GM19452 (cell line): ENCODE measurements around the gene CHIC2.

Source experiments
- ATAC-seq: cut with Tn5 transposase; IDR thresholded peaks from one replicate; pipeline ENCODE4 v1.9.1; 2021; ENCODE audit not compliant: unreplicated experiment

CHIC2 gene

DNA sequence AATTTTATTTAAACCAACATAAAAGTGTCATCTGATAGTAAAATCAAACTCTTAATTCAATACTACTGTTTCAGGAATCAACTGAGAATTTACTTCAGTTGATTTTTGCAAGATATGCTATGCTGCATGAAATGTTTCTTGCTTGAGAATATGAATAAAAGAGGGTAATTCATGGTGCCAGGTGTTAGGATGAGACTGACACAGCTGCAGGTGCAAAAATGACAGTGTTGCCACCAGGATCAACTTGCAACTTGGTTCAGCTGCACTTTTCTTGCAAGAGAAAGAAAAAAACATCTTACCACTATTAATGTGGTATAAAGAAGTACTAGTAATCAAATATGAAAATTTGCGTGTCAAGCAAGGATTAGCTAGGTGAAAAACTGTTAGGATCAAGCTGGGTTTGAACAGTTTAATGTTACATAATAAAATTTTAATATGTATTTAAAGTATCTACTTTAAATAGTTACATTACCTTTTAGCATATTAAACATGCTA lies 49.7 kb downstream of the CHIC2 start:
- no peak for ATAC-seq

DNA sequence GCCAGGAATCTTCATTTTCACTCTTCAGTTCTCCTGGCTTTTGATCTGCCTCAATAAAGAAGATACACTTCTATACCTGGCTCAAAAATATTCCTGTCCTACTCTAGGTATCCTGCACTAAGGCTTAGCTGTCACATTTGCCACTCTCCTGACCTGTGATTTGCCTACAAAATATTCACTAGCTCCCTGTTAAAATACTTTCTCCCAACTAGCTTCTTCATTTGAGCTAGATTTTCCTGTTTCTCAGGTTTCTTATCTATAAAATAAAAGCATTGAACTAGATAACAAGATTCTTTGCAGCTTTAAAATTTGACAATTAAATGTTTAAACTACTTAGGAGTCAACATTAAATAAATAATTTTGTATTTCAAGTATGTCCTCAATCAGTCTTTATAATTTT lies 53.2 kb downstream of the CHIC2 start:
- no peak for ATAC-seq

DNA sequence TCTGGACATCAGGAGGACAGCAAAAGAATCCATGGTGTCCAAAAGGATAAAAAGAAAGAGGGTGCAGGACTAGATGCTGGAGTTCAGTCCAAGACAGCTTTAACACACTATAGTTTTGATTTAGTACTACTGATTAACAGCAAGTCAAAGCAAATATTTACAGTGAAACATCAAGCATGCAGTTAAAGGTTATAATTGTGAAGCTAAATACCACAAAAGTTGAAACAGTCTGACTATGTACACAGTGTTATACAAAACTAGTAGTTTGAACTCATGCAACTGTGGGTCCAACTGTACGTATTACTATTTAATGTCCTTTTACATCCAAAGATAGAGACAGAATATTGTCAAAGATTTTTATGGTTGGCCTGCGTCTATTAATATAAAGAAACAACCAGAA lies 57.6 kb downstream of the CHIC2 start:
- no peak for ATAC-seq

DNA sequence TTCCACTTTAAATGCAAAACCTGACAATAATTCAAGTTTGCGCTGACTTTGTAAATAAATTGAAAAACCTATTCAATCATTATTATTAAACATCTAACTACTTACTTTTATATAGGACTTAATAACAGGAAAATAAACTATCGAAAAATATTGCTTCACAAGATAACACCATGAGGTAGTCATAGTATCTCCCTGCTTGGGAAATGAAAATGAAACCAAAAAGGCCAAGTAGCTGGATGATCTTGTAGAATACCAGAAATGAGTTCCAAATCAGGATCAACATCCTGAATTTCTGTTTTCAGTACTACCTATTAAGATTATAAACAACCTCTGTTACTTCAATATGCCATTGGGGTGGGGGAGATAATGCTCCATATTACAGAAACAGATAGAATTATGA lies 58.9 kb downstream of the CHIC2 start:
- ATAC-seq = no peak

DNA sequence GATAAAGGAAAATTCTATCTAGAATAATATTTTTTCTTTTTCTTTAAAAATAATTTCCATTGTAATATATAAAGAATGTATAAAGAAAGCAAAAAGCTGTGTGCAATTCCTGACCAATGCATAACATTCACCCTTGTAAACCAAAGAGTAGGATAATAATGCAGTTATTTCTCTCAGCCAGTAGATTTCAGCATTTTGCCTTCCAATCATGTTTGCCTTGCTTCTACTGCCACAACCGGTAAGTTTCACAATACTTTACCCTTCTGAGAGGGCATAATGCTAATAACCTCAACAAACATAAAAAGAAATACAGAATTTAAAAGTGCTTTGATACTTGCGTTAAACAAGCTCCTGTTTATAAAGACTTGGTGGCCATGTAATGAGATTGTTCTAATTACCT lies 59.9 kb downstream of the CHIC2 start:
- no peak for ATAC-seq

DNA sequence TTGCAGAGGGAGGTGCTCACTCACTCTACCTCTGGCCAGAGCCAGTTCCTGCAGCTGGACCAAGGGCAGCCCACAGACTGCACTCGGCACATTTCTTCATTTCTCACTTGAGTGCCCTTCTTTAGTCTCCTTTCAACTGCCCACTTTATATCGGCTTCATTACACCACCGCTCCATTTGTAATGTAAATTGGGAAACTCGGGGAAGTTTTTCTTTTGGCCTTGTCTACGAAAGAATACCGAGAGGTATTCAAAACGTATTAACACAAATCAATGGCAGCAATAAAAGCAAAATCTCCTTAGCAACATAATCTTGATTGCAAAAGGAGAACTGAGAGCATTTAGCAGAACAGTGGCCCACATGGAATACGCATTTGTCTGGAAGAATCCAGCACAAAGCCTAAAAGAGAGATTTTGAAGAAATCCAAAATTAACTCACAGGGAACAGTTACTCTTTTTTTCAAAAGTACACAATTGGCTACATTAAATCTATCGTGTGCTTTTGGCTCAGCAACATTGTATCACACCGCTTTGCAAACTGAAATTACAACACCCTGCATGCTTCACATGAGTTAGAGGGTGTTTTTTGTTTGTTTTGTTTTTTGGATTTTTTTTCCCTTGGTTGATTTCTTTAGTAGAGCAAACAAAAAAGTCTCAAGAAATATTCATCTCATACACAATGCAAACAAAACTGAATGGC lies 62.6 kb downstream of the CHIC2 start:
- ATAC-seq = no peak

DNA sequence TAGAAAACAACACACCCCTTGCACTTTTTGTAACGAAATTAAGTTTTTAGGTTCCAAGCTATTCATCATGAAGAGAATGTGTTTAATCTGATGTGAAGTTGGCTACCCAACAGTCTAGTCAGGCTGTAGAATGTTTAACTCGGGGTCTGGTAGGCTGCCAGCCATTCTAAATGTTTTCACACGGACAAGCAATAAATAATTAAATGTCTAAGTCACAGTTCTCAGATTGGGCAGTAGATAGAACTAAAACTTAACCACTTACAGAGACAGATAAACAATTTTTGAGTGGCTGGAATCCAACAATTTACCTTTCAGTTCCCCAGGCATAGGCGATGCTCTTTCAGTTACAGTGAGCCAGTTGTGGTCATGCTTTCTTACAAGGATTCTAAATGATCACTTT lies 66.5 kb downstream of the CHIC2 start:
- ATAC-seq = no peak

DNA sequence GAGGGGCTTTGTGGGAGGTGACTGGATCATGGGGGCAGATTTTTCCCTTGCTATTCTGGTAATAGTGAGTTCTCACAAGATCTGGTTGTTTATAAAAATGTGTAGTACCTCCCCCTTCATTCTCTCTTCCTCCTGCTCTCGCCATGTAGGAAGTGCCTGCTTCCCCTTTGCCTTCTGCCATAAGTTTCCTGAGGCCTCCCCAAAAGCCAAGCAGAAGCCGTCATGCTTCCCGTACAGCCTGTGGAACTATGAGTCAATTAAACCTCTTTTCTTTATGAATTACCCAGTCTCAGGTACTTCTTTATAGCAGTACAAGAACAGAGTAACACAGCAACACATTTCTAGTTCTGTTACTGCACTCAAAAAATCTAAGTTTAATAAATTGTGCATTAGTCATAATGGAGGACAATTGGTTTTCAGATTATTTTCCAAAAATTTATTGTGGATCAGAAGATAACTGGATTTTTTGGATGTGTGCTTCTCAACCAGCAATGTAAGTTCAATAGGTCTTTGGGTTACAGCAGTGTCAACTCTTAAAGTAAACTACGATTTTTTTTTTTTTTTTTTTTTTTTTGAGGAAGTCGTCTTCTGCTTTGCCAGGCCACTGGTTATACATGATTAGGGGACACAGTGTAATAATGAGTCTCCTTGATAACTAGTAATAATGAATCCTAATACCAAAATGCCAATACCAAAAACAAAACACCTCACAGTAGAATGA lies 69.9 kb downstream of the CHIC2 start:
- no peak for ATAC-seq

DNA sequence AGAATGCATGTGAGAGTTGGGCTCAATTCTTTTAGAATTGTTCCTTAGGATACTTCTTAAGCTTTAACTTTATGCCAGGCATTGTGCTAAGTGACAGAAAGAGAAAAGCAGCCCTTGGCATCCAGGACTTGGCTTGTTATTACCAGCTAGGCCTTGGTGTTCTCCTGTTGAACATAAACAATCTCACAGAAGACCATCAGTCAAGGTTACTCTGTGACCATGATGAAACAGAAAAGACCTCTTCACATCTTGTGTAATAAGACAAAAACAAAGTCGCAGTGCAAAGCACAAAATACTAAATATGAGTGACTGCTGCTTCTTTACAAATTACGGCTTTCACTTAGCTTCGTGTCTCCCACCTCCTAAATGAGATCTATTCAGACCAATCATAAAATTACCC lies 71.6 kb downstream of the CHIC2 start:
- ATAC-seq = no peak

DNA sequence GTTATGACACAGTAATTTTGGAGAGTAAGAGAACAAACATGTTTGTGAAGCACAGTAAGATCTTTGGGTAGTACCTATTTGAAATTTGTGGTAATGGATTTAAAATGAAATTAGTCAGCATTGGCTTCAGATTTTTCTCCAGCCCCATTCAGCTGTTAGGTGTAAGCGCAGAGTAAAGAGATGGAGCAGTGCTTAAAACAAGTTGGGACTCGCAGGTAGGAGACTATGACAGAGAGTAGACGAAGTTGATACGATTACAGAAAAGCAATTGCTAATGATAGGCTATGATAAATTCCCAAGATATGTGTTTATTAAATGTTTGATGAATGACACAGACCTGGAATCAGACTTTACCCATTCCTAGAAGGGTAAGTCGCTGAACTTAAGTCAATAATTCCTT lies 72.6 kb downstream of the CHIC2 start:
- ATAC-seq = no peak

DNA sequence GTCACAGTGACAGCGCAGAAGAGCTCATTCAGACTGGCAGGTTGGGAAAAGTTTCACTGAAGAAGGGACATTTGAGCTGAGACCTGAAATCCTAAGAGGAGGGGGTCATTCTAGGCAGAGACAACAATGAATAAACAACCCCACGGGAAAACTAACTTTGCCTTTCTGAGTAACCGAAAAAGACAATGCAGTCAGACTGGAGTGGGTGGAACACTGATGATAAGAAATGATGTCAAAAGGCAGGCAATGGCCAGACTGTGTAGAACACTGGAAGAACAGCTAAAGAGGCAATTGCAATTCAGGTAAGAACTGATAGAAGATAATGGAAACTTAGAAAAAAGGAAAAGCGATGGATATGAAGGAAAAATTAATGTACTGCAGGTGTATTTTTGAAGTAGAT lies 73.8 kb downstream of the CHIC2 start:
- no peak for ATAC-seq

DNA sequence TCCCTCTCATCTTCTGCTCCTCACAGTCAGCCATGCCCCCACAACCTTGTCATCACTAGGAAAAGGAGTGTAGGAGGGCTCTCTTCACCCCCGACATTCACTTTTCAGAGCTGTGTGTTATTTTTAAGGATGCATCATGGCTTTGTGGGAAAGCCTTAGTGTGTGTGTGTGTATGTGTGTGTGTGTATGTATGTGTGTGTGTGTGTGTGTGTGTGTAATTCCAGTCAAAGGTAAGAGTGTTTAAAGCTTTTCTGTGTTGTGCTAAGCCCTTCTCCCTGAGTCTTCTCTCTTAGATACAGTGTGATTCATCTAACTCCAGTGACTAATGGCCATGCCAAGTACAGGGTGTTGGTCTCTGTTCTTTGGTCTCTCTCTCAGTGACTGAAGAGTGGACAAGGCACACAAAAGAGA lies 76.6 kb downstream of the CHIC2 start:
- no peak for ATAC-seq

DNA sequence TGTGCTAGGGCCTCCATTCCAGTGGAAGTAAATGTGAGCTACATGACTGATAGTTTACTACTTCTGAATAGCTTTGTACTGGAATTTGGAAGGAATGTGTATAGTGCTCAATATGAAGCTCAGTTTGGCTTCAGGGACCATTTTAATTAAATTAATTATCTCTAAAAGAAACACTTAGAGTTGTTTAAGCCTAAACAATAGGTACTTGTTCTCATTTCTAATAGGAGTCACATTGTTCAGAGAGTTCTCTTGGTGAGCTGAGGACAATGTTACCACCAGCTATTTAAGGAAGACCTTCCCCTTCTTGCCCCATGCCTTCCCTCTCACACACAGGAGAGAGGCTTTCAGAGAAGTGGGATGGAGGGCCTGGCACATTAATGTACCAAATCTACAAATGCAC lies 78.3 kb downstream of the CHIC2 start:
- ATAC-seq = no peak

DNA sequence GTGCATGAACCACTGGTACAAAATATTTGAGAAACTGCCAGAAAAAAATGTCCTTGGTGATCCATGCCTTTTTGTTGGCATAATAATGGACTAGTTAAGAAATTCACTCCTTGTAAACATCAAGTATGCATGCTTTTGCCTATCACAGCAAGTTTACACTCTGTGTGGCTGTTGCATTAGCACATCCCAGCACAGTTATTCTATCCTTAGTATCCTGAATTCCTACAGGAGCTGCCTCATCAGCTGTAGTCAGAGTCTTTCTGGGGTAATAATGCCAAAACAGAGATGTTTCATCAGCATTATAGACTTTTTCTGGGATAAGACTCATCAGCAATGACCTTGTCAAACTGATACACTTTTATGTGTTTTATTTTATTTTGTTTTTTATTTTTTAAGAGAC lies 82.8 kb downstream of the CHIC2 start:
- no peak for ATAC-seq

DNA sequence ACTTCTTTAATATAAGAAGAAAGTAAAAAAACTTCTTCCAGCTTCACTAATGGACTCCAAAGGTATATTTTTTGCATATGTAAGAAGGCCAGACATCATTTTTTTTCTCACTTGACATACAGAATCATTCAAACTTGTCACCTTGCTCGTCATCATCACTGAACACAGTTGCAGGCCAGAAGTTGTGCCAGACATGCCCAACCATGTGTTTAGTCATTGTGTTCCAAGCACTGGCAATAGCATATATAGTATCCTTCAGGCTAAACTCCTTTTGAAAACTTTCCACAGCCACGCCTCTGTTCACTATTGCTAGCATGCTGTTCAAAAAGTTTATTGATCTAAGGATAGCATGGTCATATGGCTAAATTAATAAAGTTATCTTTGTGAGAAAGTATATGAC lies 83.3 kb downstream of the CHIC2 start:
- no peak for ATAC-seq

DNA sequence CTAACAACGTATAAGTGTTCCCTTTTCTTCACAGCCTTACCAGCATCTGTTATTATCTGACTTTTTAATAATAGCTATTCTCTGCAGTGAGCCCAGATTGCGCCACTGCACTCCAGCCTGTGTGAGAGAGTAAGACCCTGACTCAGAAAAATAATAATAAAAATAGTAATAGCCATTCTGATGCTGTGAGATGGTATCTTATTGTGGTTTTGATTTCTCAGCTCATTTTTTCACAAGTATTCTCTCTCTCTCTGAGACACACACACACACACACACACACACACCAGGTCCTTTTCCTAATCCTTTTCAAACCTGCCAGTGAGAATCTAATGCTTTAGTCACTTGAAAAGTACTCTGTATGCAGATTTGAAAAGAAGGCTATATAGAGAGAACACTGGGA lies 89.8 kb downstream of the CHIC2 start:
- no peak for ATAC-seq

DNA sequence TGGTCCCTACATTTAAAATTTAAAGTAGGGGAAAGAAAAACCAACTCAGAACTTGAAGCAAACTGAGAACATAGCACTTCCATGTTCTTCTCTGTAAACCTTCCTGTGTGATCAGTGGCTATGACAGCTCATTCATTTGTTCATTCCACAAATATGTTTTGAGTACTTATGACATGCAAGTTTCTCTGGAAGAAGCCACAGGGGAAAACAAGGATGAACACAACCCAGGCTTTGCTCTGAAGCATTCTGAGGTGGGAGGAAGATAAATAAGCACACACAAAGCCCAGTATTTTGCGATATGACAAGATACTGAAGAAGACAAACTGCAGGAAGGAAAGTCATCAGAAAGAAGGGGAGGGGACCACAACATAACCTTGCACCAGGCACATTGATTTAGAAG lies 96.4 kb downstream of the CHIC2 start:
- no peak for ATAC-seq

DNA sequence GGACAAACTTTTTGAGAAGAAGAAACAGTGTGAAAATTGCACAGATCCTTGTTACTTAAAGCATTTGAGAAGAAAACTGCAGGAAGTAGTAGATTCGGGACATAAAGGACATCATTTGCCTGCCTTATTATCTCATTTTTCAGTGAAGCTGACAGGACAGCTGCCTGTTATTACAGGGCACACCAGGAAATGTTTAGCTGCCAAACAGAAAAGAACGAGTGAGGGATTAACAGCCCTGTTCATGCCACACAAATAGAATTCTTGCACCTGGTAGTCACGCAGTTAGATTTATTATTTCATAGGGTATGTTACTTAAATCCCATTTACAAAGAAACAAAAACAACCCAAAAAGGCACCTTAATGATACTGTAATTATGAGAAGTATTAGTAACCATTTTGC lies 100.6 kb downstream of the CHIC2 start:
- ATAC-seq = no peak

DNA sequence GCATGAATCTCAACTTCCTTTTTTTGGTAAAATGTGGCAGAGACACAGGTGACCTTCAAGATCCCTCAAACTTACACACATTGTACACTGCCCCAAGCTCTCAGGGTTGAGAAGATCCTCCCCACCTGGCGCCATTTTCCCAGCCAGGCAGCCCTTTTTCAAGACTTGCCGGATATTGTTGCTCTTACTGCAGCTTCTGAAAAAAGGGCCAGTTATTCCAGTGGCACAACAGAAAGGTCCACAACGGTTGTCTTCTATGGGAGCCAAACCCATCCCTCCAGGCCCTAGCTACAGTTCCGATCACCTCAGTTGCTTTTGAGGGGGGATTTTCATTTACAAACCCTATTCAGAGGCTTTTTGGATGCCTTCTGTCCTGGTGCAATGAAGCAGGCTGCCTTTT lies 101.1 kb downstream of the CHIC2 start:
- ATAC-seq = no peak

DNA sequence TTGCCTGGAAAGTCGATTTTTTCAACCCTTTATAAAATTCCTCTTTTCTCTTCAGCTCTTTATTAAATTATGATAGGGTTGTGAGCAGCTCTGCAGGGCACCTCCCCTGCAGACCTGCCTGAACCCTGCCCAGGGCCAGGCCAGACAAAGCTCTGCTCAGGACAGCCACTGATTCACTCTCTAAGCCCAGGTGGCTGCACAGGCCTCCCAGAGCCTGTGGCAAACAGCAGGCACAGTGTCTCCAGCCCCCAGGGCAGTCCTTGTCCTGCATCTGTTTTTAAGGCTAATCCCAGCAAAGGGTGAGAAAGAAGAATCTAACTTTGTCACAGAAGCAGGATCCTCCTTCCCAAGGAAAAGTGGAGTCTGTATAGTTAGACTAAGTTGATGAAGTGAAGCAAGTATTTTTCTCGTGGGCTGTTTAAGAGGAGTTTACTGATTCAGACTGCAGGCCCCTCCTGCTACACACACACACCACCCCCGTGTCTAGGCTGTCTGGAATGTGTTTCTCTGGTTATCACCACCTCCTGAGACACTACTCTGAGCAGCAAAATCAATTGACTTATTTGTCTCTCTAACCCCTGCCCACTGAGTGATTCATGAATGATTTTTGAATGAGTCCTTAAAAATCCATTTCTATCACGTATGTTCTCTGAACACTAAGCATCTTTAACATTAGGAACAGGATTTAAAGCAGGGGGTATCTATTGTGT lies 101.7 kb downstream of the CHIC2 start:
- no peak for ATAC-seq

DNA sequence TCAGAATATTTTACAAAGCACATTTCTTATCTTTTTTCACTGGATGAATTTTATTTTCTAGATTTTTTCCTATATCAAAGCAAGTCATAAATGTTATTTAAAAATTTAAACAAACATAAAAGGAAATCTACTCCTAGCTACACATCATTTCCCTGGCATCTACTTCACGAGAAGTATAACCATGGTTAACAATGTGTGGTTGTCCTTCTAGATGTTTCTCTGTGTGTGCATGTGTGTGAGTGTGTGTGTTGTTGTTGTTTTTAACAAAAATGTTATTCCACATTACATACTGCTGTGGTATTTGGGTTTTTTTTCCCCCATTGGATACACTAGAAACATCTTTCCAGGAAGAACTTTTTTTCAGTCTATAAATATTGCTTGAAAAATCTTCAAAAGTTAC lies 103.1 kb downstream of the CHIC2 start:
- no peak for ATAC-seq

DNA sequence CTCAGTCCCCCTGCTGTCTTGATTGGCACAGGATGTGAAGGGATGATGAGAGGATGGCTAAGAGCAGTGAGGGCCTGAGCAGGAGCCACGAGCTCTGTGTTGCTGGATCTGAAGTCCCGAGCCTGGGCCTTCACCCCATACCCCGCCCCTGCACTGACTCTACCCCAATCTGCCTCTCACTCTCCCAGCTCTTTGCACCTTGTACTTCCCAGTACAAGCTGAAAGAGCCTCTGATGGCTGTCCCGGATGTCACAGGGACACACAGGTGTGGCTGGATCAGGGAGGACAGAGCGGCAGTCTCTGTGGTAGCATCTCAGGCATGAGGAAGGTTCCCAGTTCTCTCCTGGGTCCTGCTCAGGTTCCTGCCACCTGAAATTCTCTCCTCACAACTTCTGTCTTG lies 103.6 kb downstream of the CHIC2 start:
- no peak for ATAC-seq
